Fibroblast of skin of right quadriceps (primary cell): ENCODE results near the gene HOXB7.

ENCODE experiments used
- DNase-seq: peaks from one replicate; pipeline ENCODE4 v3.0.0-alpha.2; 2013

The HOXB7 gene

GRCh38 chr17:48577946-48578615, 32.7 kb downstream of the HOXB7 start, which contains the start of gene HOXB4:
Gene HOXB4, minus strand, starts transcription at chr17:48578350. Its CDS starts 31 bp downstream, at chr17:48578319.
- peak; percentile 73 for DNase-seq

GRCh38 chr17:48577330-48577945, 33.4 kb downstream of the HOXB7 start:
- peak; percentile 75 for DNase-seq

GRCh38 chr17:48576479-48577309, 34.1 kb downstream of the HOXB7 start:
- no peak for DNase-seq

GRCh38 chr17:48575673-48576478, 34.9 kb downstream of the HOXB7 start:
- DNase-seq, result no peak

GRCh38 chr17:48575066-48575582, 35.7 kb downstream of the HOXB7 start:
- peak; percentile 60 for DNase-seq

- no peak for DNase-seq
Observed at GRCh38 chr17:48574505-48575065, 36.2 kb downstream of the HOXB7 start.

- no peak for DNase-seq
Observed at GRCh38 chr17:48571826-48572417, 38.9 kb downstream of the HOXB7 start.

GRCh38 chr17:48571024-48571818, 39.6 kb downstream of the HOXB7 start:
- no peak for DNase-seq

GRCh38 chr17:48570325-48571023, 40.3 kb downstream of the HOXB7 start:
- DNase-seq, result no peak

- DNase-seq, result no peak
Observed at GRCh38 chr17:48569674-48570324, 41.0 kb downstream of the HOXB7 start.

GRCh38 chr17:48569240-48569582, 41.6 kb downstream of the HOXB7 start:
- no peak for DNase-seq

GRCh38 chr17:48568499-48569239, 42.1 kb downstream of the HOXB7 start:
- DNase-seq, result no peak

GRCh38 chr17:48567646-48568354, 43.0 kb downstream of the HOXB7 start:
- DNase-seq, result no peak

- DNase-seq, result no peak
Observed at GRCh38 chr17:48567209-48567608, 43.6 kb downstream of the HOXB7 start.

GRCh38 chr17:48566717-48567116, 44.1 kb downstream of the HOXB7 start:
- DNase-seq, result no peak

GRCh38 chr17:48565925-48566710, 44.7 kb downstream of the HOXB7 start:
- DNase-seq, result no peak

- DNase-seq, result no peak
Observed at GRCh38 chr17:48565022-48565554, 45.7 kb downstream of the HOXB7 start.
